HepG2 (cell line): Measurements from ENCODE around the gene RPL27A. TPM values are rescaled to one million over a fixed set of nuclear protein-coding genes. Genes with fewer than 3 reads are reported as not detected.

Source experiments
- ATAC-seq: fragments of 200-7000 bp; cut with Tn5 transposase; 3 replicates; pipeline ENCODE4 v1.9.1; 2020; ENCODE audit warnings: mild to moderate bottlenecking, moderate library complexity
- BruUV-seq: library from RNA; stranded (reverse); fragments of 400-500 nt; replicated peaks from 2 replicates; lab custom pipeline; 2021; lab: Mats Ljungman, UMichigan
- CTCF ChIA-PET: fragments of 300-600 bp; formaldehyde crosslinking; extraction: SDS; loops from one replicate; lab custom pipeline; 2021; ENCODE audit warnings: low total read pairs, inconsistent platforms, low intra/inter-chr PET ratio; lab: Yijun Ruan, JAX
- POLR2A ChIA-PET: fragments of 350-600 bp; sonication (Branson Sonifier 250); formaldehyde crosslinking; loops from one replicate; lab custom pipeline; 2020; ENCODE audit warnings: antibody characterized with exemption, inconsistent platforms; lab: Yijun Ruan, JAX
- DNase-seq: peaks from one replicate; pipeline ENCODE4 v3.0.0-alpha.2; 2015; ENCODE audit warnings: low spot score
- FAIRE-seq: peaks from 3 replicates; lab custom pipeline; 2011; peaks lifted over from hg19 to GRCh38; lab: Jason Lieb, UNC
- H2AFZ ChIP-seq: one replicate; pipeline ENCODE4 v1.6.1; 2011; ENCODE audit warnings: low read length, inconsistent platforms
- H3K27ac ChIP-seq: fragments of 300-600 bp; 3 replicates; pipeline ENCODE4 v1.8.0; 2011; ENCODE audit warnings: mixed run types, mild to moderate bottlenecking, mixed read lengths, low read length, inconsistent platforms; ENCODE audit not compliant: insufficient read depth; ENCODE audit errors: extremely low read length
- H3K27me3 ChIP-seq, 2 experiments: fragments of 200-600 bp in 1 of 2; 2 replicates in 1 of 2; 3 replicates in 1 of 2; pipeline versions ENCODE4 v1.6.0 to v1.8.0; 2011; ENCODE audit warnings: low read length in 2 of 2, mild to moderate bottlenecking in 2 of 2, moderate library complexity in 2 of 2, inconsistent platforms in 1 of 2; ENCODE audit not compliant: insufficient read depth in 2 of 2, control insufficient read depth in 1 of 2
- H3K36me3 ChIP-seq, 2 experiments: fragments of 200-600 bp in 1 of 2; replicated peaks in 1 of 2; 2 replicates in 1 of 2; 3 replicates in 1 of 2; pipeline versions ENCODE4 v1.5.1 to v1.8.0; 2011; ENCODE audit warnings: low read length in 2 of 2, inconsistent platforms in 1 of 2; ENCODE audit not compliant: insufficient read depth in 2 of 2, control insufficient read depth in 1 of 2
- H3K4me1 ChIP-seq: 2 replicates; pipeline ENCODE4 v1.5.1; 2012; ENCODE audit warnings: low read length, inconsistent platforms; ENCODE audit not compliant: insufficient read depth
- H3K4me2 ChIP-seq: 2 replicates; pipeline ENCODE4 v1.6.0; 2011; ENCODE audit warnings: low read depth, low read length, inconsistent platforms
- H3K4me3 ChIP-seq, 3 experiments: fragments of 200-600 bp in 1 of 3; sonication (generic), shearing (Covaris generic) in 1 of 3; replicated peaks in 1 of 3; 2 replicates each; pipeline ENCODE4 v1.5.1; 2011 to 2016; ENCODE audit warnings: low read length in 3 of 3, inconsistent platforms in 2 of 3, low read depth in 2 of 3, mild to moderate bottlenecking in 2 of 3, control low read depth in 1 of 3, mixed read lengths in 1 of 3; ENCODE audit not compliant: insufficient read depth in 1 of 3
- H3K79me2 ChIP-seq: one replicate; pipeline ENCODE4 v1.6.1; 2011; ENCODE audit warnings: low read length, inconsistent platforms; ENCODE audit not compliant: insufficient read depth
- H3K9ac ChIP-seq: 2 replicates; pipeline ENCODE4 v1.6.0; 2011; ENCODE audit warnings: mild to moderate bottlenecking, low read depth, low read length, inconsistent platforms; ENCODE audit not compliant: insufficient read depth
- H3K9me3 ChIP-seq: 2 replicates; pipeline ENCODE4 v1.5.1; 2012; ENCODE audit warnings: mild to moderate bottlenecking, low read length
- H4K20me1 ChIP-seq: 2 replicates; pipeline ENCODE4 v1.6.0; 2011; ENCODE audit warnings: inconsistent platforms, mild to moderate bottlenecking, low read length, moderate library complexity; ENCODE audit not compliant: insufficient read depth
- ASH2L ChIP-seq: fragments of 300-600, 200-600 bp; sonication (generic); IDR thresholded peaks from 2 replicates; pipeline ENCODE4 v1.7.0; 2017; ENCODE audit warnings: low read depth, mild to moderate bottlenecking, moderate library complexity, mixed read lengths, low read length; ENCODE audit not compliant: insufficient read length
- CAMTA2 ChIP-seq: sonication (generic); formaldehyde crosslinking; IDR thresholded peaks from 2 replicates; pipeline ENCODE4 v1.4.0; 2020; ENCODE audit warnings: mild to moderate bottlenecking, missing genetic modification reagents, borderline replicate concordance
- RFXAP ChIP-seq: sonication (generic); formaldehyde crosslinking; IDR thresholded peaks from 2 replicates; pipeline ENCODE4 v1.4.0; 2020; ENCODE audit warnings: missing genetic modification reagents, borderline replicate concordance
- ZEB1 ChIP-seq: IDR thresholded peaks from 2 replicates; pipeline ENCODE4 v1.6.1; 2012; ENCODE audit warnings: mild to moderate bottlenecking, low read depth, inconsistent platforms; ENCODE audit not compliant: insufficient replicate concordance
- ZNF816 ChIP-seq: sonication (generic); formaldehyde crosslinking; IDR thresholded peaks from 2 replicates; pipeline ENCODE4 v1.8.0; 2022; ENCODE audit warnings: missing genetic modification reagents, mild to moderate bottlenecking, borderline replicate concordance
- WGBS: methylation state at CpG from one replicate; pipeline ENCODE4 v1.1.6; 2017; ENCODE audit warnings: low lambda C conversion rate; 5-methylcytosine and 5-hydroxymethylcytosine counted together
- in situ Hi-C: cut with HindIII; loops from 2 replicates; pipeline ENCODE4 v1.10.0; 2017; ENCODE audit warnings: low pct_unique_long_range_greater_than_20kb; ENCODE audit not compliant: extremely low pct_ligation_motif_present
- intact Hi-C: fragments of 100-400 bp; cut with micrococcal nuclease; formaldehyde crosslinking; loops from one replicate; pipeline ENCODE4 v1.10.0; 2022; ENCODE audit not compliant: unreplicated experiment
- polyA plus RNA-seq, 8 experiments: library from polyadenylated mRNA; depleted of rRNA in 3 of 8; stranded (reverse) in 7 of 8; unstranded in 1 of 8; fragments of >200 nt; fragmentation: Illumina TruSeq in 4 of 8; extraction: Trizol in 4 of 8; gene quantifications; 2 replicates each; pipeline versions ENCODE4 v1.2.1 to v1.2.3, GENCODE V29; 2011 to 2016; ENCODE audit warnings: low read depth in 4 of 8, missing spikeins in 1 of 8, mixed read lengths in 1 of 8; ENCODE audit not compliant: insufficient read depth in 1 of 8
- total RNA-seq, 5 experiments: library from RNA; depleted of rRNA; stranded (reverse); fragments of >200 nt; fragmentation: Illumina TruSeq; extraction: Trizol; gene quantifications; 2 replicates each; pipeline ENCODE4 v1.2.3, GENCODE V29; 2016; ENCODE audit warnings: low read depth in 1 of 5
- TF ChIP-seq, protein P1 (sequence below): sonication (generic); formaldehyde crosslinking; IDR thresholded peaks from 2 replicates; pipeline ENCODE4 v1.4.0; 2020; ENCODE audit warnings: missing genetic modification reagents, borderline replicate concordance

The RPL27A gene
- total and polyA plus RNA-seq, 2 of the 13 experiments (the other 11 are each of a cell fraction or from before 2014, with no cell fraction given), result 1,531 to 2,153 TPM

DNA sequence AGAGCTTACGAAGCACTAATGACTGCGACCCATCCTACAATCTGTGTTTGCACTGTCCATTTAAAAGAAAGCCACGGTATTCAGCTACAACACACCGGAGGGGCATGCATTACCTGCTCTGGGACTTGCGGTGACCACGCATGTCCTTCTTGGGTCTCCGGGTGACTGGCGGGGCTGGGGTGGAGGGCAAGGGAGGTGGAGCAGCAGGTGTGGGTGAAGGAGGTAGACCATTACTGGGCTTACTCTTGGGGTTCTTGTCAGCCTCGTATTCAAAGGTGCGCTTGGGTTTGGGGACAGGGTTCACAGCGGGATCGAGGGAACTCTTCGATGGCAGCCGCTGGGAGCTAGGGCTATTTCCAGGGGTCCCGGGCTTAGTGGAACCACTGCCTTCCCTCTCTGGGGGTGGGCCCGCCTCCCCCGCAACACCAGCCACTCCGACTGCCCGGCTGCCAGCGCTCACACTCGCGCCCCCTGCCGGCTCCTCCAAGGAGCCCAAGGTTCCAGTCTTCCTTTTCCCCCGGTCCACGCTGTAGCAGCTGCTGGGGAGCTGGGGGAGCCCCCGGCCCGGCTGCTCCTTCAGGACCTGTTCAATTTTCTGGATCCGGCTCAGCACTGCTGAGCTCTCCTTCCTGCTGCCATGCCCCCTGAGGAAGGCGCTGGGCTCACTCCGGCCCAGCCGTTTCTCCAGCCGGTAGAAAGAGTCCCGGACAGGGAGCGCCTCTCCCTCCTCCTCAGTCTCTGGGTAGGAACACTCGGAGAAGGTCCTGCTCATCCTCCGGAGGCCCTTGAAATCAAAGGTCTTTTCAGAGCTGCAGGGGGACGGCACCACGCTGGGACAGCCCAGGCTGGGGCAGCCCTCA, 47.5 kb downstream of the RPL27A start:
- ATAC-seq, result no peak
- Histone ChIP-seq H3K79me2 (no peaks in the 10 kb centered on the region), H3K4me2 (no peak overlapping the region), H3K9me3 (no peaks in the 10 kb centered on the region), H4K20me1 (no peaks in the 10 kb centered on the region), H3K9ac (no peak overlapping the region), H3K27ac (no peak overlapping the region), H3K4me1 (peaks cover 22% of the 10 kb centered on the region), H3K4me3 (no peak overlapping the region), H3K36me3 (peaks cover 2 to 7% of the 10 kb centered on the region in 2 experiments; a peak in 3 of 5 replicates), H3K27me3 (no peaks in the 10 kb centered on the region), H2AFZ (no peak overlapping the region)
- intact Hi-C loops, result loop anchor here (5.0 kb wide), 1 partner anchor 617 kb away; no protein-coding TSS in a partner anchor
- no peak for DNase-seq
- POLR2A ChIA-PET, result interaction anchor here (2.0 kb wide), 1 partner anchor 42 kb away, joined by 4 read pairs; no protein-coding TSS in a partner anchor
- in situ Hi-C loops, result no loop called here
- 95% methylated on average over 24 of the region's 38 CpGs for WGBS
- CTCF ChIA-PET, result no interaction called here
- FAIRE-seq, result no peak
- TF ChIP-seq ZEB1 (no peak), RFXAP (CRISPR knock-in tag) (no peak), ZNF816 (CRISPR knock-in tag) (no peak), CAMTA2 (CRISPR knock-in tag) (no peak), ASH2L (no peak)
- TF ChIP-seq, protein P1, sequence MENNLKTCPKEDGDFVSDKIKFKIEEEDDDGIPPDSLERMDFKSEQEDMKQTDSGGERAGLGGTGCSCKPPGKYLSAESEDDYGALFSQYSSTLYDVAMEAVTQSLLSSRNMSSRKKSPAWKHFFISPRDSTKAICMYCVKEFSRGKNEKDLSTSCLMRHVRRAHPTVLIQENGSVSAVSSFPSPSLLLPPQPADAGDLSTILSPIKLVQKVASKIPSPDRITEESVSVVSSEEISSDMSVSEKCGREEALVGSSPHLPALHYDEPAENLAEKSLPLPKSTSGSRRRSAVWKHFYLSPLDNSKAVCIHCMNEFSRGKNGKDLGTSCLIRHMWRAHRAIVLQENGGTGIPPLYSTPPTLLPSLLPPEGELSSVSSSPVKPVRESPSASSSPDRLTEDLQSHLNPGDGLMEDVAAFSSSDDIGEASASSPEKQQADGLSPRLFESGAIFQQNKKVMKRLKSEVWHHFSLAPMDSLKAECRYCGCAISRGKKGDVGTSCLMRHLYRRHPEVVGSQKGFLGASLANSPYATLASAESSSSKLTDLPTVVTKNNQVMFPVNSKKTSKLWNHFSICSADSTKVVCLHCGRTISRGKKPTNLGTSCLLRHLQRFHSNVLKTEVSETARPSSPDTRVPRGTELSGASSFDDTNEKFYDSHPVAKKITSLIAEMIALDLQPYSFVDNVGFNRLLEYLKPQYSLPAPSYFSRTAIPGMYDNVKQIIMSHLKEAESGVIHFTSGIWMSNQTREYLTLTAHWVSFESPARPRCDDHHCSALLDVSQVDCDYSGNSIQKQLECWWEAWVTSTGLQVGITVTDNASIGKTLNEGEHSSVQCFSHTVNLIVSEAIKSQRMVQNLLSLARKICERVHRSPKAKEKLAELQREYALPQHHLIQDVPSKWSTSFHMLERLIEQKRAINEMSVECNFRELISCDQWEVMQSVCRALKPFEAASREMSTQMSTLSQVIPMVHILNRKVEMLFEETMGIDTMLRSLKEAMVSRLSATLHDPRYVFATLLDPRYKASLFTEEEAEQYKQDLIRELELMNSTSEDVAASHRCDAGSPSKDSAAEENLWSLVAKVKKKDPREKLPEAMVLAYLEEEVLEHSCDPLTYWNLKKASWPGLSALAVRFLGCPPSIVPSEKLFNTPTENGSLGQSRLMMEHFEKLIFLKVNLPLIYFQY (CRISPR knock-in tag), result no peak
- no TSS peak for BruUV-seq
